ENCODE data around the gene MEG3.

Gene MEG3

GRCh38 chr14:100895411-100895810 is 69.5 kb downstream of the MEG3 start:
- no peak for DNase-seq

- no peak for DNase-seq
Measured at GRCh38 chr14:100896369-100897060, 70.6 kb downstream of the MEG3 start.

GRCh38 chr14:100898465-100898864 is 72.5 kb downstream of the MEG3 start:
- no peak for DNase-seq

- DNase-seq, result no peak
Measured at GRCh38 chr14:100898935-100899883, 73.3 kb downstream of the MEG3 start.

- no peak for DNase-seq
Measured at GRCh38 chr14:100899884-100900771, 74.2 kb downstream of the MEG3 start.

- DNase-seq, result peak in 4 of 51 donors; percentile 15 to 46 (median 26)
Measured at GRCh38 chr14:100900837-100901390, 75.0 kb downstream of the MEG3 start.

GRCh38 chr14:100901391-100902183 is 75.7 kb downstream of the MEG3 start:
- no peak for DNase-seq

GRCh38 chr14:100902295-100903133 is 76.6 kb downstream of the MEG3 start:
- DNase-seq, result no peak

- DNase-seq, result no peak
Measured at GRCh38 chr14:100903134-100903468, 77.2 kb downstream of the MEG3 start.

- DNase-seq, result no peak
Measured at GRCh38 chr14:100903672-100904185, 77.8 kb downstream of the MEG3 start, which contains the start of gene RTL1. TSS of gene RTL1 (minus strand) at chr14:100903722. CDS start at chr14:100884788, 18,934 bp downstream.

- DNase-seq, result no peak
Measured at GRCh38 chr14:100904307-100905087, 78.6 kb downstream of the MEG3 start.

- DNase-seq, result no peak
Measured at GRCh38 chr14:100905166-100905565, 79.2 kb downstream of the MEG3 start.

GRCh38 chr14:100906420-100906819 is 80.5 kb downstream of the MEG3 start:
- DNase-seq, result no peak

GRCh38 chr14:100907240-100907639 is 81.3 kb downstream of the MEG3 start:
- no peak for DNase-seq

- no peak for DNase-seq
Measured at GRCh38 chr14:100909439-100909838, 83.5 kb downstream of the MEG3 start.

All from hypothalamus (tissue), 51 donors.